MM.1S (cell line): ENCODE data around the gene HPCAL1.

Experiments
- CTCF ChIP-seq: fragments of 300-600 bp; sonication (generic); IDR thresholded peaks from 2 replicates; pipeline ENCODE4 v1.5.1; 2016; ENCODE audit warnings: antibody characterized with exemption, low read length, mixed read lengths
- EZH2 ChIP-seq: fragments of 300-600 bp; sonication (generic); optimal IDR thresholded peaks from 2 replicates; pipeline ENCODE3; 2017; ENCODE audit warnings: low read depth, mild to moderate bottlenecking, antibody characterized with exemption, low read length, mixed read lengths

- no peak for TF ChIP-seq CTCF
- no peak for TF ChIP-seq EZH2
Measured at GRCh38 chr2:10355471-10356438, 53.1 kb downstream of the HPCAL1 start.
